ENCODE results near the gene SORL1. TPM values are rescaled to one million over a fixed set of nuclear protein-coding genes. Genes with fewer than 3 reads are reported as not detected.

SORL1 gene
- total RNA-seq, 2 donors from 2014 or later: 66.1 to 121 TPM

DNA sequence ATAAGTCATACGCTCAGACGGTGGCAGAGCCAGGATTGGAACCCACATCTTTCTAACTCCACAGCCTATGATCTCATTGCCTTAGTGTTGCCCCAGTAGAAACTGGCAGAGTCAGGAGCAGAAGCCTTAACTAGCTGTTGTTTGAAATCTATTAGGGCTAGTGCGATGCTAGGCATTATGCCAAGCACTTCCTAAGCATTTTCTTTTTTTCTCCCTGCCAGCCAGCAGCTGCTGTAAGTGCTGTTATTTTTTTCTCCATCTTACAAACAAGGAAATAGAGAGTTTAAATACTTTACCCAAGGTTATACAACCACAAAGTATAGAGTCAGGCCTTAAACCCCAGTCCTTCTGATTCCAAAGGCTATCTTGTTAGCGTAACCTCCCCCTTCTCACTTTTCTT, 161.6 kb downstream of the SORL1 start:
- H3K9ac ChIP-seq (ENCODE audit: low read depth in 2 of 2, low read length in 2 of 2): no peak overlapping the region
- TF ChIP-seq, protein P1, sequence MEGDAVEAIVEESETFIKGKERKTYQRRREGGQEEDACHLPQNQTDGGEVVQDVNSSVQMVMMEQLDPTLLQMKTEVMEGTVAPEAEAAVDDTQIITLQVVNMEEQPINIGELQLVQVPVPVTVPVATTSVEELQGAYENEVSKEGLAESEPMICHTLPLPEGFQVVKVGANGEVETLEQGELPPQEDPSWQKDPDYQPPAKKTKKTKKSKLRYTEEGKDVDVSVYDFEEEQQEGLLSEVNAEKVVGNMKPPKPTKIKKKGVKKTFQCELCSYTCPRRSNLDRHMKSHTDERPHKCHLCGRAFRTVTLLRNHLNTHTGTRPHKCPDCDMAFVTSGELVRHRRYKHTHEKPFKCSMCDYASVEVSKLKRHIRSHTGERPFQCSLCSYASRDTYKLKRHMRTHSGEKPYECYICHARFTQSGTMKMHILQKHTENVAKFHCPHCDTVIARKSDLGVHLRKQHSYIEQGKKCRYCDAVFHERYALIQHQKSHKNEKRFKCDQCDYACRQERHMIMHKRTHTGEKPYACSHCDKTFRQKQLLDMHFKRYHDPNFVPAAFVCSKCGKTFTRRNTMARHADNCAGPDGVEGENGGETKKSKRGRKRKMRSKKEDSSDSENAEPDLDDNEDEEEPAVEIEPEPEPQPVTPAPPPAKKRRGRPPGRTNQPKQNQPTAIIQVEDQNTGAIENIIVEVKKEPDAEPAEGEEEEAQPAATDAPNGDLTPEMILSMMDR (IDR thresholded peaks at IDR 0.05): no peak
- no peaks in the 10 kb centered on the region for H3K27me3 ChIP-seq
- H3K9me3 ChIP-seq: no peaks in the 10 kb centered on the region
- H3K4me3 ChIP-seq: no peak overlapping the region
- no peaks in the 10 kb centered on the region for H3K36me3 ChIP-seq
- DNase-seq: no peak
- H3K27ac ChIP-seq: no peak overlapping the region
- no peaks in the 10 kb centered on the region for H3K4me1 ChIP-seq
- intact Hi-C loops (cut with DNase I): no loop called here

DNA sequence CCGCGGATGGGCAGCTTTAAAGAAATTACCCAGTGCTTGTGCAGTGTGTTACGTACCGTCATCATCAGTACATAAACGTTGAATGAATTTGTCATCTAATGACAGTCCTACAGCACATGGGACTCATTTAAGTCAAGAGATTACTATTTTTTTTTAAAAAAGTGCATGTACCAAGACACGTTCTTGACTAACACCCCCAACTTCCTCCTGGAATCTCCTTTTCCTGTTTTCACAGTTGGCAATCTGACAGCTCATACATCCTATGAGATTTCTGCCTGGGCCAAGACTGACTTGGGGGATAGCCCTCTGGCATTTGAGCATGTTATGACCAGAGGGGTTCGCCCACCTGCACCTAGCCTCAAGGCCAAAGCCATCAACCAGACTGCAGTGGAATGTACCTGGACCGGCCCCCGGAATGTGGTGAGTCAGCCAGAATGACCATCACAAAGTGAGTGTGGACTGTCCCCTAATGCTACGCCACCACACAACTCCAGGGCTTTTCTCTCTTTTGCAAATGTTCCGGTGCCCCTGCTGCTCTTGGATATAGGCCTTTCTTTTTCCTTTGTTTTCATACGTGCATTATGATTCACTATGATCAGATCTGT, 162.6 kb downstream of the SORL1 start:
- no peaks in the 10 kb centered on the region for H3K9me3 ChIP-seq
- no peak overlapping the region for H3K9ac ChIP-seq (ENCODE audit: low read depth in 2 of 2, low read length in 2 of 2)
- TF ChIP-seq, protein P1 (IDR thresholded peaks at IDR 0.05): no peak
- no peaks in the 10 kb centered on the region for H3K4me1 ChIP-seq
- DNase-seq: no peak
- intact Hi-C loops (cut with DNase I): no loop called here
- H3K27me3 ChIP-seq: no peaks in the 10 kb centered on the region
- H3K4me3 ChIP-seq: no peak overlapping the region
- H3K36me3 ChIP-seq: no peaks in the 10 kb centered on the region
- no peak overlapping the region for H3K27ac ChIP-seq

DNA sequence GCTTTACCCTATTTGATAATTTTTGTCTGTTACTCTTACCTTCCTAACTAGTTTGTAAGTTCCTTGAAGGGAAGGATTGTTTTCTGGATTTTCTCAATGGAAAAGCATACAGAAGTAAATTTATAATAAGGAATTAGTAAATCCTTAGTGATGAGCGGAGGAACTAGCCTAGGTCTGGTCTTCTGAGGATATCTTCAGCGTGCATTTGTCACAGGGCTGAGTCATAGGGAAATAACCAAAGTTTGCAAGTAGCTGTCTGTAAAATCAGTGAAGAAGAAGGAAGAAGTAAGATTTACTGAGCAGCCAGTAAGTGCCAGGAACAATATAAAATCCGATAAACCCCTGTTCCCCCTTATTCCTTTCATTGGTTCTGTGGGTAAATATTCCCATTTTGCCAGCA, 163.4 kb downstream of the SORL1 start:
- intact Hi-C loops (cut with DNase I): no loop called here
- Histone ChIP-seq H3K4me1 (no peaks in the 10 kb centered on the region), H3K4me3 (no peak overlapping the region), H3K9ac (ENCODE audit: low read depth in 2 of 2, low read length in 2 of 2) (no peak overlapping the region), H3K27me3 (no peaks in the 10 kb centered on the region), H3K27ac (no peak overlapping the region), H3K36me3 (no peaks in the 10 kb centered on the region), H3K9me3 (no peaks in the 10 kb centered on the region)
- TF ChIP-seq, protein P1 (IDR thresholded peaks at IDR 0.05): no peak
- DNase-seq: no peak

DNA sequence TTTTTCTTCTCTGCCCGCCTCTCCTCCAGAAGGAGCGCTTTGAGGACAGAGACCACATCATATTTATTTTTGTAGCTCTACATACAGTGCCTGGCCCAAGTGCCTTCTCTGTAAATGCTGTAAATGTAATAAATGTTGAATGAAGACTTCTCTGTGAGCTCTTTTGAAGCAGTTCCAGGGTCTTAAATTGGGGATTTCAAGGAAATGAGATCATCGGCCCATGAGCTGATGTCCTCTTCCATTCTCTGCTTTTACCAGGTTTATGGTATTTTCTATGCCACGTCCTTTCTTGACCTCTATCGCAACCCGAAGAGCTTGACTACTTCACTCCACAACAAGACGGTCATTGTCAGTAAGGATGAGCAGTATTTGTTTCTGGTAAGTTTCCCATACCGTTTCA, 166.4 kb downstream of the SORL1 start:
- Histone ChIP-seq H3K4me3 (no peak overlapping the region), H3K9ac (ENCODE audit: low read depth in 2 of 2, low read length in 2 of 2) (no peak overlapping the region), H3K27ac (no peak overlapping the region), H3K9me3 (no peaks in the 10 kb centered on the region), H3K36me3 (peaks cover 6% of the 10 kb centered on the region), H3K4me1 (no peaks in the 10 kb centered on the region), H3K27me3 (no peaks in the 10 kb centered on the region)
- intact Hi-C loops (cut with DNase I): no loop called here
- no peak for DNase-seq
- TF ChIP-seq, protein P1 (IDR thresholded peaks at IDR 0.05): no peak

DNA sequence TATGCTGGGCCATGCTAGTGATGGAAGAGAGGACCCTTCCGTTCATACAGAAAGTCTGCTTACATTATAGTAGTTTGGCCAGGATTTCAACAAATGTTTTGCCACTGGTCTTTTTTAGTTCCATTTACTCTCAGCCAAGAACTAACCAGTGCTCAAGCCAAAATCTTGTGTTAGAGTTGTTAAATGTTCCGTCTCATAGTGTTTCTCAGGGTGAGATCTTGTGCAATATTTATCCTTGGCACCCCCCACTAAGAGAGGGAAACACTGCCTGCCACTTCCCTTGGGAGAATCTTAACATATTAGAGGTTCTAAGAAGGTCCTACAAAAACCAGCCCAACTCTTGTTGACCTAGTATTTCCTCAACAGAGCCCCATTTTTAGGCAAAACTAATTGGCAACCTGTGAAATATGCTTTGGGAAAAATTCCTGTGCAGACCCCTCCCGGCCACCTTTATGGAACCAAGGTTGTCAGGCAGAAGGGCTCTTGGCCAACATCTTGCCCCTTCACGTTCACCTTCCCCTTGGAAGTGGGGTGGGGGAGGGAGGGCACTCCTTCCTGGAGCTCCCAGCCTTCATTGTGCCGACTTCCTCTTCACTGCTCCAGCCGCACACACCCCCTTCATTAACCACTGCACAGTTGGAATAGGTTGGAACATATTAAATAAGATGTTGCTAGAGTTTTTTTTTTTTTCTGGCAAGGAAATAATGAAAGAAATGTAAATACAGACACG, 173.8 kb downstream of the SORL1 start:
- no peak overlapping the region for H3K4me3 ChIP-seq
- H3K9me3 ChIP-seq: no peaks in the 10 kb centered on the region
- H3K27me3 ChIP-seq: no peaks in the 10 kb centered on the region
- DNase-seq: no peak
- H3K4me1 ChIP-seq: no peaks in the 10 kb centered on the region
- H3K27ac ChIP-seq: no peak overlapping the region
- intact Hi-C loops (cut with DNase I): no loop called here
- TF ChIP-seq, protein P1 (IDR thresholded peaks at IDR 0.05): no peak
- H3K9ac ChIP-seq (ENCODE audit: low read depth in 2 of 2, low read length in 2 of 2): no peak overlapping the region
- H3K36me3 ChIP-seq: peaks cover 5% of the 10 kb centered on the region

Measured in colonic mucosa (tissue), 4 donors.